GF-D8 (cell line): ENCODE measurements around the gene LDLRAD4.

Experiments used
- DNase-seq: peaks from one replicate; lab custom pipeline; 2025; lab: John Stamatoyannopoulos, UW

The LDLRAD4 gene

DNA sequence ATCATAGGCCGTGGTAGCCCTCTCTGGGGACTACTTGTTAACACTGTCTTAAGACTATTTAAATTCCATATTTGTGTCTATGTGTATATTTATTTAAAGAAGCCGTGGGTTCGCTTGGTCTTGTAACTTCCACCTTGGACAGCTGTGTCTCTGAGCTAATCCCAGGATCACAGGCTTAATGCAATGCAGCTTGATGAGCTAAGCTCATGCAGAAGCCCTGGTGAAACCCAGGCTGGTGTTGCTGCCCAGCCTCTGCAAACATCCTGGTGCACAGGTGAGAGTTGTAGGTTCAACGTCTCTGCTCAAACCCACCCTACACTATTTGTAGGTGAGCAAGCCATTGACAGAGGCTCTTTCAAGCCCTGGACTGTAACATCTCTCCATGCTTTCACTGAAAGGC is 296.0 kb downstream of the LDLRAD4 start:
- DNase-seq: no peak

- no peak for DNase-seq
These were observed 298.3 kb downstream of the LDLRAD4 start for GRCh38 chr18:13516855-13517254.

DNA sequence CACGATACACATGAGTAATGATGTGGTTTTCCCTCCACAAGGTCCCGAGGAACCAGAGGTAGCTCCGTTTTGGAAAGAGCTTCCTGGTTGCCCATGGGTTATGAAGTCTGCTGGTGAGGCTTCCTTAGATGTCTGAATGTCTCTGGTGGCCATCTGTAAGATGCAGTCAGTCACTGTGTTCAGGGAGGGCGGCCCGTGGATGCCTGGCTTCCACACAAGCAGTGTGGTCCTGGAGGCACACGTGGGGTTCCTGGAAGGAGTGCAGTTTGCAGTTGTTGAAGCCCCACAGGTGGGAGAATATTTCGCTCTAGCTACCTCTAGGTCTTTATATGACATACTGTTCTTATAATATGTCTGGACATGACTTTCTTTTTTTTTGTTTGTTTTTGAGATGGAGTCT is 298.8 kb downstream of the LDLRAD4 start:
- DNase-seq: no peak

- DNase-seq: no peak
These were observed 299.8 kb downstream of the LDLRAD4 start for GRCh38 chr18:13518382-13518781.

GRCh38 chr18:13520306-13520705 is 301.7 kb downstream of the LDLRAD4 start:
- no peak for DNase-seq

DNA sequence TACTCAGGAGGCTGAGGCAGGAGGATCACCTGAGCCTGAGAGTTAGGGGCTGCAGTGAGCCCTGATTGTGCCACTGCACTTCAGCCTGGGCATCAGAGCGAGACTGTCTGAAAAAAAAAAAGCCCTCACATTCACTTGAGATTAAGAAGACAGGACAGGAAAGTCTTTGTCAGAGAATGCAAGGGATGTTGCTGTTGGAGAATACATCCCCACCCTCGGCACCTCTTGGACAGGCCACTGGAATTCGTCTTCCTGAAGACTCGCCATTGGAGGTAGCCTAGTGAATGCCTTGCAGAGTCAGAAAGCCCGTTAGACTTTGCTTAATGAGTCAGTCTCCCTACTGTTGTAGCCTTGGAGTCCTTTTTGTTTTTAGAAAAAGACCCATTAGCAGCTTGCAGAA is 302.2 kb downstream of the LDLRAD4 start:
- no peak for DNase-seq

DNA sequence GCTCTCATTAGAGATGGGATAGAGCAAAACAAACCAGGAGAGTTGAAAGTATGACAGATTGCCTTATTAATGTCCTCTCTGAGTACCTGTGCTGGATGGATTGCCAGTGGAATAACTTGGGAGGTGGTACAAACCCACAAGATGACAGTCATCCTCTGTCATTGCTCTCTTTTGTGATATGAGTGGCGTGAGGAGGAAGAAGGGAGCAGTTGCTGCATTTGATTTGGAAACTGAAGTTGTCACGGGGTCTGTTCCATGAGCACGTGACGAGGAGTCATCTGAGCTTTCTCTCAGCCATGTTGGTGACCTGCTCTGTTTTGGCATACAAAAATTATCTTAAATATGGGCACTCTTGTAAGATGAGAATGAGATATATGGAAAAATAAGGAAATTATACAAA is 302.9 kb downstream of the LDLRAD4 start:
- DNase-seq: no peak

- no peak for DNase-seq
These were observed 303.7 kb downstream of the LDLRAD4 start for GRCh38 chr18:13522256-13522655.

- no peak for DNase-seq
These were observed 304.5 kb downstream of the LDLRAD4 start for GRCh38 chr18:13522861-13523660.

DNA sequence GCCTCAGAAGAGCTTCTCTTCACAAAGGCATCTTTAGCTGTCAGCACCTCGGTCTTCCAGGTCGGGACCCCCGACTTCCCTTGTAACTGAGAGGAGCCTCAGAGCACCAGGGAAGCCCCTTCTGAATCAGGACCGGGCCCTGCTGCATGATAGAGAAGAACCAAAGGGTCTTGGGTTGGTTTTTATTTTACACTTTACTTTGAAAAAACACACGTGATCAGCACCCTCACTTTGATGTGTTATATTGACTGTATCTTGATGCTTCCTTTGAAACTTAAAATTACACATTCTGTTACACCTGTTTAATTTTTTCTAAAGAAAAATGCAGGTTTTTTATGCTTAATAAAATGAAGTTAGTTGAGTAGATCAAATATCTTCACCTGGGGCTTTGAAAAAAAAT is 305.5 kb downstream of the LDLRAD4 start:
- no peak for DNase-seq

DNA sequence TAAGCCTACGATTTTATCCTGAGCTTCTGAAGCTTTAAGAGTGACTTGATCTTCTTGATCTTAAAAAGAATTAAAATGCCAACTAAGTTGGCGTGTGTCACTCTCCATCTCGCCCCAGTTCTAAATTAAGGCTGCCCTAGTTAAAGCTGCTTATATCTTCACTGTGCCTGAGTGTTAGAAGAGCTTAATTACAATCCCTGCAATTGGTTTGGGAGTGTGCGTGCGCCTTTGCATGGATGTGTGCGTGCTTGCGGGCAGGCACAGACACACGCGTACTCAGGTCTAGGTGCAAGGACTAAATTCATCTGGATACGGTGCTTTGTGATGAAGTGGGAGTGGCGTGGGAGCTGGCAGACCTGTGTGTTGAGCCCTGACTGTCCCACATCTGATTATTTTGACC is 306.3 kb downstream of the LDLRAD4 start:
- no peak for DNase-seq

DNA sequence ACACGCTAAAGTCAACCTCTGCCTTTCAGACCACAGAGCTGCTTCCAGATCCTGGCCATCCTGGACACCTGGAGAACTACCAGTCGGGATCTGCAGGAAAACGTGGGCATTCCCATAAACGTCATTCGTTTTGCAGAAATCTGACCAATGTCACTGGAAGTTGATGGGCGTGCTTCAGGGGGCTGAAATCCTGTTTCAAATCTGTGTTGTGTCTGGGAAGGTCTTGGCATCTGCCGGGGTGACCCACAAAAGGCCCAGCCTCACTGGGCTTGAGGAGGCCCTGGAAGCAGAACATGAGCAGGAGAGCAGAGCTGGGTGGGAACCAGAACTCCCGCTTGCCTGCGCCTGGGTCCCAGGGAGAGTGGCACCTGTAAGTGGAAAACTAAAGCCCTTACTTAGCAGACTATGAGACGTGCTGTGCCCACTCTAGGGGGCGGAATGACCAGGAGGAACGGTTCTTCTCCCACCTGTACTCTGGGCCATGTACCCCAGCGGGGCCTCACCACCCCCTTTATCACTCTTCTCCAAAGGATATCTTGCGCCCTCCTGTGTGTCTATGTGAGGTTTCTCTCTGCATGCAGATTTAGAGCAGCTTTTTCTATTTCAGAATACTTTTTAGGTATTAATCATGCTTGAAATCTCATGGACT is 306.9 kb downstream of the LDLRAD4 start:
- no peak for DNase-seq

DNA sequence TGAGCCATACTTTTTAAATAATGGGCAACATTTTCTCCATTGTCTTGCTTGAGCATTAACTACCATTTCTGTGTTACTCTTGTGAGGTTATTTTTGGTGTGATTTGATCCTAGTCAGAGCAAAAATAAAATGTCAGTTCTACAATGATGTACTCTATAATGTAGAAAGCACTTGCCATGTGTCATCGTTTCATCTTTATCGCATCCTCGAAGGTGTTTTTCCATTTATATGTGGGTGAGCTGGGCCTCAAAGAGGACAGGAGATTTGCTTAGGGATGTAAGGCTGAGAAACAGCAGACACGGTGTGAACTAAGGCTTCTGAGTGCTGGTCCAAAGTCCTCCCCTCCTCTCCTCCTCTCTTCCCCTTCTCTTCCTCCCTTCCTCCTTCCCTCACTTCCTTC is 308.0 kb downstream of the LDLRAD4 start:
- DNase-seq: no peak

- DNase-seq: no peak
These were observed 308.7 kb downstream of the LDLRAD4 start for GRCh38 chr18:13527256-13527655.

GRCh38 chr18:13527730-13528129 is 309.2 kb downstream of the LDLRAD4 start:
- DNase-seq: no peak

- DNase-seq: no peak
These were observed 310.3 kb downstream of the LDLRAD4 start for GRCh38 chr18:13528739-13529392.

DNA sequence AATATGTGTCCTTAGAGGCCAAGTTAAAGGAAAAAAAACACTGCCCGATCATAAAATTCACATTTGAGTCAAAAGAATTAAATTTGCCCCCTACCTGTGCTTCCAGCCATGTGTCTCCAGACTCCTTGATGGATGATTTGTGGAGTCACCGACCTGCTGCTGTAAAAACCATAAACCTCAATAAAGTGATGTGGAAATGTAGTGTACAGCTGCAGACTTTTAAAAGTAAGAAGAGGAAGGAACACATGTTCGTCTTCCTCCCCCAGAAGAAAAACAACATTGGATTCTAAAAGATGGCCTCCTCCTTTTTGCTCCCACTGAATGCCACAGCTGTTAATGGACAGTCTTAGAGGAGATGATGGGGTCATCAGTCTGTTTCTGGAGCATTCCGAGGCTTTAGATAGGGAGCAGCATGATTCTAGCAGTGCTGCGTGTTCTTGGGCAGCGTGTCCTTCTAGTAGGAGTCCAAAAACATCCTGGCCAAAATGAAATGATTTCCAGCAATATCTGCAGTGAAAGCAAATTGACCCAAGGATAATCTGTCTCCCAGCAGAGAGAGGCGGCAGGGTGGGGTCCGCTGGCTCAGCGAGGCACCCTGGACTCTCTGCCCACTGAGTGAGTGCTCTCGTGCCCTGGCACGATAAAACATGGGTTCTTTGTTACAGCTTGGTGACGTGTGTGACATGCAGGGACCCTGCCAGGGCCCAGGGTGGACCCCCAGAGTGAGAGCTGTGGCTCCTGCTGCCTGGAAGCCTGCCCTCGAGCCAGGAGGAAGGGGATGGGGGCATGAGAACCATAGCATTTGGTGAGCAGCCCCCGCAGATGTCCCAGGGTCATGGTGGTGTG is 311.7 kb downstream of the LDLRAD4 start:
- DNase-seq: peak; percentile 74

DNA sequence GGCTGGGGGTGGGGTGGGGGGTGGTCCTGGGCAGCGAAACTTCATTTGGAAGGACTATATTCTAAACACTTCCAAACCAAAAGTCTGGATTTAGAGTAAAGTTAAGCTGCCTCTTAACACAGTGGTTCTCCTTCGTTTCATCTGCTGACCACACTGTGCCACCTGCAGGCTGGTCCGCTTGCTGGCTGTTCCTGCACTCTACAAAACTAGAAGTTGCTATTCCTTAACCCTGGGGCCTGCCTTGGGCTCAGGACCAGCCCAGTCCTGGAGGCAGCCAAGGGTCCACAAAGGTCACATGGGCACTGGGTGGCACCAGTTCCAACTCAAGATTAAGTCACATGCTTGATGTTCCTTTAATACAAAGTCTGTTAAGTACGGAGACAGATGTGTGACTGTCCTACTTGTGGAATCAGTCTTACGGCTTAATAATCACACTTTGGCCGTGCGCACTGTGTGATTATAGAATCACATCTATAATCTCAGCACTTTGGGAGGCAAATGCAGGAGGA is 312.4 kb downstream of the LDLRAD4 start:
- peak; percentile 50 for DNase-seq

DNA sequence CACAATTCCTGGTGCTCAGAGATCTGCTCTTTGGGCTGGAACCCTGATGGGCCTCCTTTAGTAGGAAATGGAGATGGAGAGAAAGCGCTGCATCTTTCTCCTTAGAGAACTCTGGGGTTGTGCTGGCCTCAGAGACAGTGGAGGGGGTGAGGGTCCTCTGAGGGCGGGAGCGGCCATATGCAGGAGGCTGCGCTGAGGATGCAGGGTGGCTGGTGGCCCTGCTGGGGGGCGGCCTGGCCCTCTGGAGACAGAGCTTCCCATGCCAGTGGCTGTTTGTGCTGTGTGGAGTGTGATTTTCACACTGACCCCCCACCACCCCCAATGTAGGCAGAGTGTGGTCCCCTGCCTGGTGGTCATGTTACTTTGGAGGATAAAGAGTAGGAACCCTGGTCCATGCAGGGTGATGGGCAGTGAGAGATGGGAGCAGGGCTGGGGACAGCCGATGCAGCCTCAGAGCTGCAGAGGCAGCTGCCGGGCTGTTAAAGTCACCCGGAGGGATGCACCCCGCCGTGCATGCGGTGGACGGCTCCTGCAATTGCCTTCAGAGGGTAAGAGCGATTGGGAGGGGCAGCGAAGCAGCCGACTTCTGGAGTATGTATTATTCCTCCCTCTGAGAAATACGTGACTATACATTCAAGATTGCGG is 313.2 kb downstream of the LDLRAD4 start:
- DNase-seq: no peak

GRCh38 chr18:13532406-13533075 is 314.0 kb downstream of the LDLRAD4 start:
- DNase-seq: no peak

GRCh38 chr18:13534631-13535030 is 316.1 kb downstream of the LDLRAD4 start:
- no peak for DNase-seq
